NCI-H1436 treated with DMSO at 0.1 percent for 48 hours (cell line): ENCODE results near the gene NUDT19.
"Not testable (repeated sequence)": the region's sequence is repeated elsewhere in the genome, so short reads cannot be mapped to it uniquely, and the experiment has no call there.

ENCODE experiments used
- DNase-seq: peaks from one replicate; lab custom pipeline; 2025; lab: John Stamatoyannopoulos, UW

NUDT19 gene

GRCh38 chr19:32691291-32691951, at the start of gene NUDT19:
TSS of gene NUDT19 (plus strand) at chr19:32691821. CDS start at chr19:32691961, 140 bp downstream.
- DNase-seq = peak; percentile 50

- no peak for DNase-seq
Observed at GRCh38 chr19:32642771-32643170, 48.9 kb upstream of the NUDT19 start.

GRCh38 chr19:32646556-32646955, 45.1 kb upstream of the NUDT19 start:
- DNase-seq = no peak

DNA sequence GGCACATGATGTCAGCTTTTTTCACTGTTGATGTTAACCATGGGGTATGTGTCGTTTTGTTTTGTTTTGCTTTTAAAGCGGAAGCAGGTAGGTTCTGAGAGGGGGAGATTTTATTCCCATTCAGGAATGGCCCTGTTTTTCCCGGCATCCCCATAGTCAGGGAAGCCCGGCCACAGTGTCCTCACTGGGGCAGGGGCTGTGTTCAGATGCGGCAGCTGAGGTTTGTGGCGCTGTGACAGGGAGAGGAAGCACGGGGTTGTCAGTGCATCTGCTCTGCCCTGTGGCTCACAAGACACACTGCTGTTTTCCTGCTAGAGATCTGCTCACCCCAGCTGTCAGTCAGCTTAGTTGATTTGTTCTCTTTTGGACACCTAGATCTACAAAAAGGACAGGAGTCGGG, 44.3 kb upstream of the NUDT19 start:
- DNase-seq = no peak

GRCh38 chr19:32649751-32650150, 41.9 kb upstream of the NUDT19 start:
- DNase-seq = no peak

- DNase-seq = no peak
Observed at GRCh38 chr19:32650671-32651070, 41.0 kb upstream of the NUDT19 start.

DNA sequence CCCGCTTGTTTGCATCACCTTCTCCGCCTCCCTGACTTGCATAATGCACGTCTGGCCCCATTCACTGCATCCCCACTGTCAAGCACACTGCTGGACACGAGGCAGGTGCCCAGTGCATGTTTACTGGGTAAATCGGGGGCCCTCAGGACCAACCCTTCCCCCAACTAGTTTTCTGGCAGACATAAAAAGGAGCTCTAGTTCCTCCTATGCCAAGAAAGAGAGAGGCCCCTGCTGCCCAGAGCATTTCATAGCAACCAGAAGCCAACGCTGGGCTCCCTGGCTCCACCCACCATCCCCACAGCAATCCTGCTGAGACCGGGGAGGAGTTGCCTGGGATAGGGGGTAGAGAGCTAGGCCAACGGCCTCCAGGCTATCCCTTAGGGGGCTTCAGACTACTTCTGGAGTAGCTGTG, 39.9 kb upstream of the NUDT19 start:
- DNase-seq = no peak

GRCh38 chr19:32652331-32652730, 39.3 kb upstream of the NUDT19 start:
- DNase-seq = not testable (repeated sequence)

DNA sequence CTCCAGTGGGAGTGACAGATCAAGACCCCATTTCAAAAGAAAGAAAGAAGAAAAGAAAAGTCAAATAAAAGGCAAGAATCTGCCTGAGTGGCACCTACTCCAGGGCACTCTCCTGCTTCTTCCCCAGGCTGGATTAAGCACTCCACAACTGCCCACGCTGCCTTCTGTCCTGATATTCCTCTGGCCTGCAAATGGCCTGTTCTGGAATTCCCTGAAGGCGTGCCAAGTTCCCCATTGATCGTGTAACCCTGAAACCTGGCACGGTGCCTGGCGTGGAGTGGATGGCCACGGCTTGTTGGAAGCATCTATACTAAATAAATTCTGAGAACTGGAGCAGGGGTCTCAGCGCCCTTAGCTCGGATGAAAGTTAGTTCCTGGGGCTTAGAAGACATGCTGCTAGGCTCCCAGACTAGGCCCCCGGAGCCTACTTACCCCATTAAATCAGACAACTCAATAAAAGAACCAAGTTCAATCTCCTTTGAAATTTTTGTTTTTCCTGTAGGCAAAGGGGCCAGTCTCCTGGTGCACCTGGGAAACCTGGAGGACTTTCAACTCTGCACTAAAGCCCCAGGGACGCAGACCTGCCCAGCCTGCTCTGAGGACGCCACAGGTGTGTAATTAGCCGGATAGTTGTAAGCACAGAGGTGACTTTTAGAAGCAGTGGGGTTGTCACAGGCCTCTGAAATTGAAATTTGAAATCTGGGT, 38.6 kb upstream of the NUDT19 start:
- no peak for DNase-seq

DNA sequence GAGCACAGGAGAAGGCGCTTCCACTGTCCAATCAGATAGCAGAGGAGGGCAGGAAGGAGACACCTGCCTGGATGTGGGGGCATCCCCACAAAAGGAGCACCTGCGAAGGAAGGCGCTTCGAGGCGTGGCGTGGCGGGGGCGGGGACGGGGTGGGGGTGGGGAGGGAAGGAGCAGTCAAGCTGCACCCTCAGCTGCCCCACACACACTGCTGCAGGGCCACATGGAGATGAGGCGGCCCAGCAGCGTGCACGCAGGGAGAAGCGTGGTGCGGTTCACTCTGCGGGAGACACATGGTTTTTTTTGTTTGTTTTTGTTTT, 38.1 kb upstream of the NUDT19 start:
- DNase-seq = no peak

GRCh38 chr19:32656379-32656778, 35.2 kb upstream of the NUDT19 start:
- not testable (repeated sequence) for DNase-seq

- DNase-seq = no peak
Observed at GRCh38 chr19:32658075-32658474, 33.5 kb upstream of the NUDT19 start.

GRCh38 chr19:32658527-32658926, 33.1 kb upstream of the NUDT19 start:
- DNase-seq = no peak

DNA sequence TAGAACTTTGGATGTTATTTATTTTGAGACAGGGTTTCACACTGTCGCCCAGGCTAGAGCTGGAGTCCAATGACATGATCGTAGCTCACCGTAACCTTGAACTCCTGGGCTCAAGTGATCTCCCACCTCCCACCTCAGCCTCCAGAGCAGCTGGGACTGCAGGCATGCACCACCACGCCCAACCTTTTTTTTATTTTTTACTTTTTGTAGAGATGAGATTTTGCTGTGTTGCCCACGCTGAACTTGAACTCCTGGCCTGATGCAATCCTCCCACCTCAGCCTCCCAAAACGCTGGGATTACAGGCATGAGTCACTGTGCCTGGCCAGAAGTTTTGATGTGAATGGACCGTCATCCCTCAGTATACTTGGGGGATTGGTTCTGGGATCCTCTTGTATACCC, 30.3 kb upstream of the NUDT19 start:
- DNase-seq = no peak

- no peak for DNase-seq
Observed at GRCh38 chr19:32662186-32662585, 29.4 kb upstream of the NUDT19 start.

DNA sequence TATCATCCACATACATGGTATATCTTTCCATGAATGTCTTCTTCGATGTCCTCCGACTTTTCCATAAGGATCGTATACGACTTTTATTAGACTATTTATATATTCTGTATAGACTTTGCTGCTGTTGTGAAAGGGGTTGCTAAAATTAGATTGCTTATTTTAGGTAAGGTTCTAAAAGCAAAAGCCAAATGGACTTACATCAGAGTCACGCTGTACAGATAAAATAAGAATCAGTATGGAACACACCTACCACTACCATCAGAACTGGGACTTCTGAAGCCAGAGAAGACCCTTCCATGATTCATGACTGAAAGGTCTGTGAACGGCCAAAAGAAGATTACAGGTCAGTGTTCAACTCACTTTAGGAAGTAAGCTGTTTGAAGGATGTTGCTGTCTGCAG, 25.5 kb upstream of the NUDT19 start:
- no peak for DNase-seq

DNA sequence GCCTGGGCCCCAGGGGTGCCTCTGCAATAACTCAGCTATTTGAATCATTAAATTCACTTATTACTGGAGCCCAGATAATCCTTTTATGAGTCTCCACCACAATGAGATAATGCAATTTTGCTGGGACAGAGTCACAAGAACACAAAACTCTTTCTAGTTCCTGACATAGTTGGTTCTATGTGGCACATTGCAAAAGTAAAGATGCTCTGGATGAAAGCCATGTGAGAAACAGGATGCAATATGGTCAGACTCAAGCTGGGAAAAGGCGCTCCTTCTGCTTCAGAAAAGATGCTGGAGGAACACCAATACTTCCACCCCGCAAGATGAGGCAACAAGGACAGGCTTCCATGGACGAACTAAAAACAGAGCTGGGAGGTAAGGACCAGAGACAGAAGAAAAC, 22.3 kb upstream of the NUDT19 start:
- DNase-seq = no peak

- no peak for DNase-seq
Observed at GRCh38 chr19:32671883-32672593, 19.6 kb upstream of the NUDT19 start.

DNA sequence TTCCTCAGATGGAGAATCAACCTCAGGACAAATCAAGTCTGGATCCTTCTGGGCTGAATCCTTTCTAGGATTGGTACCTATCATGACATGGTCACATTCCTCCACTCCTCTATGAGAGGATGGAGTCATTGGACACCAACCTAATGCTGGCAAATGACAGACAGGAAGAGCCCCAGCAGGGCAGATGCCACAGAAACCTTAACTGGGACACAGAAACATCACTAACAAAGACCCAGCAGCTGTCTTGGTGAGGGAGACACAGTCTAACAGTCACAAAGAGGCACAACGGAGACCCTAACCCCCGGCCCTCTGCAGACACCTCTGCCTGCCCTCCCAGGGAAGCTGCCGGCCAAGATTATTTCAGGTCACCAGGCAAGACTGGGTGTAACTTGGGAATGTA, 18.8 kb upstream of the NUDT19 start:
- DNase-seq = no peak

DNA sequence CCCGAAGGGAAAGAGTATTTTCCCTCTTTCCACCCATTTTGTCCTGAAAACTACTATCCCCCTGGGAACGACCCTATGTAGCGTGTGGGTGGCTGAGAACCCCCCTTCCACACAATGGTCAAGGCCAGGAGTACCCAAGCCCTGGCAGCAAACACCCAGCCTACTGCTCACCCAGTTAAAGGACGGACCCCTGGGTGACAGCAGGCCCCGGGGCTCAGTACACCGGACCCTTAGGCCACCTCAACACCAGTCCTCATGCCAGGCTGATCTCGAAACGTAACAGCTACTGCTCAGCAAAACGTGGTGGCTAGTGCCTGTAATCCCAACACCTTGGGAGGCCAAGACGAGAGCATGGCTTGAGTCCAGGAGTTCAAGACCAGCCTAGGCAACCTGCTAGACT, 18.0 kb upstream of the NUDT19 start:
- no peak for DNase-seq

GRCh38 chr19:32674153-32674930, 17.3 kb upstream of the NUDT19 start:
- no peak for DNase-seq

- DNase-seq = peak; percentile 89
Observed at GRCh38 chr19:32674931-32675719, 16.5 kb upstream of the NUDT19 start, which contains the start of gene ANKRD27. TSS of gene ANKRD27 (minus strand) at chr19:32675180. CDS start at chr19:32659015, 16,165 bp downstream.
